Measurements from ENCODE around the gene NIPAL4. TPM values are rescaled to one million over a fixed set of nuclear protein-coding genes. Genes with fewer than 3 reads are reported as not detected.

The NIPAL4 gene
- total RNA-seq, 1 experiment from 2014 or later: not detected

DNA sequence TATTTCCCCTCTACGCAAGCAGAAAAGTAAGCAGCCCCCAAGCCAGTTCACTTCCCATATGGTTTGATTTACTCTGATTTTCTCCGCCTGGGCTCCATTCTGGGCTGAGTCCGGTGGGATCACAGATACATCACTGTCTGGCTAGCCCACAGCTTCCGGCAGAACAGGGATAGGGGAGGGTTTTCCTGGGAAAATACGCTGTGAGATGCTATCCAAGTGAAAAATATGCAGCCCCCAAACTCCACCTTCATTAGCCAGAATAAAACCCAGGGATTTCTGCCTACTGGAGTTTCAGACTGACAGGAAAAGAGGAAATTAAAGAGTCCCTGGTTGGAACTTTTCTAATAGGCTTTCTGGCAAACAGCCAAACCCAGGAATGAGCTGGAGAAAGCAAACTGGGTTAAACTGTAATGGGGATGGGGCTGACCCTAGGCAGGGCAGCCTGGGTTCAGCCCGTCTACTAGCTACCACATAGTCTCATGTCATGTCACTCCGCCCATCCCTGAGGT, 16.9 kb upstream of the NIPAL4 start:
- intact Hi-C loops (cut with micrococcal nuclease; ENCODE audit: unreplicated experiment): no loop called here
- Histone ChIP-seq H3K27me3 (ENCODE audit: control insufficient read depth, insufficient read depth, low read length) (no peaks in the 10 kb centered on the region), H3K27ac (ENCODE audit: low read length) (no peak overlapping the region), H3K9me3 (ENCODE audit: control insufficient read depth, insufficient read depth, low read depth, low read length) (no peaks in the 10 kb centered on the region), H3K4me1 (ENCODE audit: control insufficient read depth, insufficient read depth, low read length) (no peaks in the 10 kb centered on the region), H3K36me3 (ENCODE audit: control insufficient read depth, insufficient read depth, low read length) (no peaks in the 10 kb centered on the region), H3K4me3 (ENCODE audit: low read depth in 2 of 2, low read length in 2 of 2) (no peak overlapping the region)
- no TSS peak for BruUV-seq (replicated peaks)
- POLR2A ChIA-PET: no interaction called here
- no peak for DNase-seq (ENCODE audit: low read depth, low spot score)
- TF ChIP-seq SIN3A (IDR thresholded peaks at IDR 0.05; ENCODE audit: borderline replicate concordance, insufficient read depth, low read depth, low read length): no peak
- TF ChIP-seq, protein P1, sequence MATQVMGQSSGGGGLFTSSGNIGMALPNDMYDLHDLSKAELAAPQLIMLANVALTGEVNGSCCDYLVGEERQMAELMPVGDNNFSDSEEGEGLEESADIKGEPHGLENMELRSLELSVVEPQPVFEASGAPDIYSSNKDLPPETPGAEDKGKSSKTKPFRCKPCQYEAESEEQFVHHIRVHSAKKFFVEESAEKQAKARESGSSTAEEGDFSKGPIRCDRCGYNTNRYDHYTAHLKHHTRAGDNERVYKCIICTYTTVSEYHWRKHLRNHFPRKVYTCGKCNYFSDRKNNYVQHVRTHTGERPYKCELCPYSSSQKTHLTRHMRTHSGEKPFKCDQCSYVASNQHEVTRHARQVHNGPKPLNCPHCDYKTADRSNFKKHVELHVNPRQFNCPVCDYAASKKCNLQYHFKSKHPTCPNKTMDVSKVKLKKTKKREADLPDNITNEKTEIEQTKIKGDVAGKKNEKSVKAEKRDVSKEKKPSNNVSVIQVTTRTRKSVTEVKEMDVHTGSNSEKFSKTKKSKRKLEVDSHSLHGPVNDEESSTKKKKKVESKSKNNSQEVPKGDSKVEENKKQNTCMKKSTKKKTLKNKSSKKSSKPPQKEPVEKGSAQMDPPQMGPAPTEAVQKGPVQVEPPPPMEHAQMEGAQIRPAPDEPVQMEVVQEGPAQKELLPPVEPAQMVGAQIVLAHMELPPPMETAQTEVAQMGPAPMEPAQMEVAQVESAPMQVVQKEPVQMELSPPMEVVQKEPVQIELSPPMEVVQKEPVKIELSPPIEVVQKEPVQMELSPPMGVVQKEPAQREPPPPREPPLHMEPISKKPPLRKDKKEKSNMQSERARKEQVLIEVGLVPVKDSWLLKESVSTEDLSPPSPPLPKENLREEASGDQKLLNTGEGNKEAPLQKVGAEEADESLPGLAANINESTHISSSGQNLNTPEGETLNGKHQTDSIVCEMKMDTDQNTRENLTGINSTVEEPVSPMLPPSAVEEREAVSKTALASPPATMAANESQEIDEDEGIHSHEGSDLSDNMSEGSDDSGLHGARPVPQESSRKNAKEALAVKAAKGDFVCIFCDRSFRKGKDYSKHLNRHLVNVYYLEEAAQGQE (IDR thresholded peaks at IDR 0.05; ENCODE audit: insufficient read depth in 1 of 2, low read depth in 2 of 2, low read length in 1 of 2): no peak
- TF ChIP-seq POLR2AphosphoS5 (IDR thresholded peaks at IDR 0.05; ENCODE audit: low read depth, low read length): no peak
- TF ChIP-seq, protein P2, sequence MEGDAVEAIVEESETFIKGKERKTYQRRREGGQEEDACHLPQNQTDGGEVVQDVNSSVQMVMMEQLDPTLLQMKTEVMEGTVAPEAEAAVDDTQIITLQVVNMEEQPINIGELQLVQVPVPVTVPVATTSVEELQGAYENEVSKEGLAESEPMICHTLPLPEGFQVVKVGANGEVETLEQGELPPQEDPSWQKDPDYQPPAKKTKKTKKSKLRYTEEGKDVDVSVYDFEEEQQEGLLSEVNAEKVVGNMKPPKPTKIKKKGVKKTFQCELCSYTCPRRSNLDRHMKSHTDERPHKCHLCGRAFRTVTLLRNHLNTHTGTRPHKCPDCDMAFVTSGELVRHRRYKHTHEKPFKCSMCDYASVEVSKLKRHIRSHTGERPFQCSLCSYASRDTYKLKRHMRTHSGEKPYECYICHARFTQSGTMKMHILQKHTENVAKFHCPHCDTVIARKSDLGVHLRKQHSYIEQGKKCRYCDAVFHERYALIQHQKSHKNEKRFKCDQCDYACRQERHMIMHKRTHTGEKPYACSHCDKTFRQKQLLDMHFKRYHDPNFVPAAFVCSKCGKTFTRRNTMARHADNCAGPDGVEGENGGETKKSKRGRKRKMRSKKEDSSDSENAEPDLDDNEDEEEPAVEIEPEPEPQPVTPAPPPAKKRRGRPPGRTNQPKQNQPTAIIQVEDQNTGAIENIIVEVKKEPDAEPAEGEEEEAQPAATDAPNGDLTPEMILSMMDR (IDR thresholded peaks at IDR 0.05): no peak
- no peak for TF ChIP-seq TCF7L2 (IDR thresholded peaks at IDR 0.05; ENCODE audit: low read depth, low read length)
- CTCF ChIA-PET: no interaction called here
- in situ Hi-C loops (cut with HindIII; ENCODE audit: low pct_unique_long_range_greater_than_20kb, low sequenced_read_pairs): no loop called here
- no peak for ATAC-seq

DNA sequence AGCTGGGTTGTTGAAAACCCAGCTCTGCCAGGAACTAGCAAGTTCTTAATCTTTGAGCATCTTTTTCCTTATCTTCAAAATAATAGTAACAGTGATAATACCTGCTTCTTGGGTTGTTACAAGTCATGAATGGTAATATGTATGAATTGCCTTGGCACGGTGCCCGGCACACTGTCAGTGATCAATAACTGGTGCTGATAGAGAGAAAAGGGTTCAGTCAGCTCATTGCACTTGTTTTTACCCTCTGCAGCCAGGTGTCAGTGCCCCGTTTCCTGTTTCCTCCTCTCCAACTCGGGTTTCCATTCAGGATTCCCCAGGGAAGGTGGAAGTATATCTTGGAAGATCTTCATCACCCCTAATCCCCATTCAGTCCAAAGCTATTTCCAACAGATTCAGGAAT, 15.8 kb upstream of the NIPAL4 start:
- CTCF ChIA-PET: no interaction called here
- POLR2A ChIA-PET: no interaction called here
- no TSS peak for BruUV-seq (replicated peaks)
- no peak overlapping the region for H3K4me3 ChIP-seq (ENCODE audit: low read depth in 2 of 2, low read length in 2 of 2)
- no peaks in the 10 kb centered on the region for H3K36me3 ChIP-seq (ENCODE audit: control insufficient read depth, insufficient read depth, low read length)
- H3K27ac ChIP-seq (ENCODE audit: low read length): no peak overlapping the region
- 0 out of 2 replicates have a peak, but pooled peaks cover 2% of the 10 kb centered on the region for H3K27me3 ChIP-seq (ENCODE audit: control insufficient read depth, insufficient read depth, low read length)
- no peaks in the 10 kb centered on the region for H3K4me1 ChIP-seq (ENCODE audit: control insufficient read depth, insufficient read depth, low read length)
- in situ Hi-C loops (cut with HindIII; ENCODE audit: low pct_unique_long_range_greater_than_20kb, low sequenced_read_pairs) (no loop called here), intact Hi-C loops (cut with micrococcal nuclease; ENCODE audit: unreplicated experiment) (no loop called here)
- TF ChIP-seq, protein P1 (IDR thresholded peaks at IDR 0.05; ENCODE audit: insufficient read depth in 1 of 2, low read depth in 2 of 2, low read length in 1 of 2): no peak
- TF ChIP-seq SIN3A (IDR thresholded peaks at IDR 0.05; ENCODE audit: borderline replicate concordance, insufficient read depth, low read depth, low read length) (no peak), TCF7L2 (IDR thresholded peaks at IDR 0.05; ENCODE audit: low read depth, low read length) (no peak), POLR2AphosphoS5 (IDR thresholded peaks at IDR 0.05; ENCODE audit: low read depth, low read length) (no peak)
- TF ChIP-seq, protein P2 (IDR thresholded peaks at IDR 0.05): no peak
- H3K9me3 ChIP-seq (ENCODE audit: control insufficient read depth, insufficient read depth, low read depth, low read length): no peaks in the 10 kb centered on the region
- ATAC-seq: no peak
- DNase-seq (ENCODE audit: low read depth, low spot score): no peak
